ENCODE results near the gene OPTC.

OPTC gene

DNA sequence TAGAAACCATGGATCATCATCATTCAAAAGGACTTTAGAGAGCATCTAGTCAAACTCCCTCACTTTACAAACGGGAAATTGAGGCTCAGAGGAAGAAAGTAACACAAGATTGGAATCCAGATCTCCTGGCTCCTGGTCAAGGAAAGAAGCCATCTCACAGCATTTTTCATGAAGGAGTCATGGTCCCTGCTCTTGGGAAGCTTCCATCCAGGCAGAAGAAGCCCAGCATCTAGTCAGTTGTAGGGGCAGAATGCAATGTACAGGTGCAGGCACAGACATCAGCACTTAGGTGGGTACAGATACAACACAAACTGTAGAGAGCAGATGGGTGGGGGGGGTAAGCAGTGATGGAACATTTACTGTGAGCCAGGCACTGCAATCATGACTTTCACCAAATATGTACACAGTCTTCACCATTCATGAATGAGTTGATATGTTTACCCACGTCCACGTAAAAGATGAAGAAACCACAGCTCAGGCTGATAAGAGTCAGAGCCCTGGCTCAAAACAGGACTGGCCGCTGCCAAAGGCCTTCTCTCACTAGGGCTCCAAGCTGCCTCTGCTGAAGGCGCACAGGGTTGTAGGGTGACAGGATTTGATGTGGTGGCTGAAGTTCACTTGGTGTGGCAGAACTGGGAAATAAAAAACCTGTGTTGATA lies 44.0 kb downstream of the OPTC start:
- Histone ChIP-seq H3K4me1 (ENCODE audit: low read length) (no peaks in the 10 kb centered on the region), H3F3A (ENCODE audit: insufficient read depth, low read length) (no peaks in the 10 kb centered on the region), H3K4me3 (ENCODE audit: low read length) (no peak overlapping the region), H3K9ac (ENCODE audit: low read length) (no peak overlapping the region), H3K27ac (ENCODE audit: low read length) (no peak overlapping the region), H3K9me2 (replicated peaks; ENCODE audit: insufficient read depth, low read length) (no peaks in the 10 kb centered on the region), H4K20me1 (ENCODE audit: insufficient read depth, low read length) (no peaks in the 10 kb centered on the region), H3K36me3 (replicated peaks; ENCODE audit: insufficient read depth, low read length) (no peaks in the 10 kb centered on the region), H3K79me2 (ENCODE audit: low read length) (no peaks in the 10 kb centered on the region), H3K9me3 (replicated peaks; ENCODE audit: insufficient read depth, low read length) (no peaks in the 10 kb centered on the region), H3K4me2 (ENCODE audit: low read depth, low read length) (no peak overlapping the region), H3K27me3 (replicated peaks; ENCODE audit: insufficient read depth, low read length) (no peaks in the 10 kb centered on the region), H2AFZ (ENCODE audit: low read length) (no peak overlapping the region)
- TF ChIP-seq EZH2 (optimal IDR thresholded peaks at IDR 0.05; ENCODE audit: low read depth, low read length): no peak
- TF ChIP-seq EZH2phosphoT487 (IDR thresholded peaks at IDR 0.05; ENCODE audit: low read length): no peak
- TF ChIP-seq, protein P1, sequence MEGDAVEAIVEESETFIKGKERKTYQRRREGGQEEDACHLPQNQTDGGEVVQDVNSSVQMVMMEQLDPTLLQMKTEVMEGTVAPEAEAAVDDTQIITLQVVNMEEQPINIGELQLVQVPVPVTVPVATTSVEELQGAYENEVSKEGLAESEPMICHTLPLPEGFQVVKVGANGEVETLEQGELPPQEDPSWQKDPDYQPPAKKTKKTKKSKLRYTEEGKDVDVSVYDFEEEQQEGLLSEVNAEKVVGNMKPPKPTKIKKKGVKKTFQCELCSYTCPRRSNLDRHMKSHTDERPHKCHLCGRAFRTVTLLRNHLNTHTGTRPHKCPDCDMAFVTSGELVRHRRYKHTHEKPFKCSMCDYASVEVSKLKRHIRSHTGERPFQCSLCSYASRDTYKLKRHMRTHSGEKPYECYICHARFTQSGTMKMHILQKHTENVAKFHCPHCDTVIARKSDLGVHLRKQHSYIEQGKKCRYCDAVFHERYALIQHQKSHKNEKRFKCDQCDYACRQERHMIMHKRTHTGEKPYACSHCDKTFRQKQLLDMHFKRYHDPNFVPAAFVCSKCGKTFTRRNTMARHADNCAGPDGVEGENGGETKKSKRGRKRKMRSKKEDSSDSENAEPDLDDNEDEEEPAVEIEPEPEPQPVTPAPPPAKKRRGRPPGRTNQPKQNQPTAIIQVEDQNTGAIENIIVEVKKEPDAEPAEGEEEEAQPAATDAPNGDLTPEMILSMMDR (IDR thresholded peaks at IDR 0.05; ENCODE audit: low read length): no peak
- no peak for DNase-seq

DNA sequence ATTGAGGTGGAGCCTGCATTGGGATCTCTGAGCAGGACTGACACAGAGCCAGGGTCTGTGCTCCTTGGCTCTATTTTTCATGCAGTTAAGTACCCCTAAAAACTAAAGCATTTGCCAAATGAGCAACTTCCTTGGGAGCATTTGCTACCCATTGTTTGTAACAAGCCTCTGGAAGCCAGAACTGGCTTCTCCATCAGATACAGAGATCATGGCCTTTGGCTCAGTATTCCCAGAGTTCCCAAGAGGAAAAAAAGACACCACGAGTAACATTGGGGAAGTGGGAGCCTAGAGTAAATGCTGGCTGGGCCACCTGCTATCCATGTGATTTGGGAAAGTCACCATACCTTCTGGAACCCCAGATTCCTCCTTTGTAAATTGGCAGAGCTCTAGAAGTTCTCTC lies 44.8 kb downstream of the OPTC start:
- Histone ChIP-seq H4K20me1 (ENCODE audit: insufficient read depth, low read length) (no peaks in the 10 kb centered on the region), H3K9me2 (replicated peaks; ENCODE audit: insufficient read depth, low read length) (no peaks in the 10 kb centered on the region), H3K4me2 (ENCODE audit: low read depth, low read length) (no peak overlapping the region), H3K4me3 (ENCODE audit: low read length) (no peak overlapping the region), H3K27me3 (replicated peaks; ENCODE audit: insufficient read depth, low read length) (no peaks in the 10 kb centered on the region), H3K9me3 (replicated peaks; ENCODE audit: insufficient read depth, low read length) (no peaks in the 10 kb centered on the region), H3K79me2 (ENCODE audit: low read length) (no peaks in the 10 kb centered on the region), H3K36me3 (replicated peaks; ENCODE audit: insufficient read depth, low read length) (no peaks in the 10 kb centered on the region), H3K4me1 (ENCODE audit: low read length) (no peaks in the 10 kb centered on the region), H3K27ac (ENCODE audit: low read length) (no peak overlapping the region), H3F3A (ENCODE audit: insufficient read depth, low read length) (no peaks in the 10 kb centered on the region), H3K9ac (ENCODE audit: low read length) (no peak overlapping the region), H2AFZ (ENCODE audit: low read length) (no peak overlapping the region)
- no peak for DNase-seq
- TF ChIP-seq EZH2phosphoT487 (IDR thresholded peaks at IDR 0.05; ENCODE audit: low read length) (no peak), EZH2 (optimal IDR thresholded peaks at IDR 0.05; ENCODE audit: low read depth, low read length) (no peak)
- TF ChIP-seq, protein P1 (IDR thresholded peaks at IDR 0.05; ENCODE audit: low read length): no peak

DNA sequence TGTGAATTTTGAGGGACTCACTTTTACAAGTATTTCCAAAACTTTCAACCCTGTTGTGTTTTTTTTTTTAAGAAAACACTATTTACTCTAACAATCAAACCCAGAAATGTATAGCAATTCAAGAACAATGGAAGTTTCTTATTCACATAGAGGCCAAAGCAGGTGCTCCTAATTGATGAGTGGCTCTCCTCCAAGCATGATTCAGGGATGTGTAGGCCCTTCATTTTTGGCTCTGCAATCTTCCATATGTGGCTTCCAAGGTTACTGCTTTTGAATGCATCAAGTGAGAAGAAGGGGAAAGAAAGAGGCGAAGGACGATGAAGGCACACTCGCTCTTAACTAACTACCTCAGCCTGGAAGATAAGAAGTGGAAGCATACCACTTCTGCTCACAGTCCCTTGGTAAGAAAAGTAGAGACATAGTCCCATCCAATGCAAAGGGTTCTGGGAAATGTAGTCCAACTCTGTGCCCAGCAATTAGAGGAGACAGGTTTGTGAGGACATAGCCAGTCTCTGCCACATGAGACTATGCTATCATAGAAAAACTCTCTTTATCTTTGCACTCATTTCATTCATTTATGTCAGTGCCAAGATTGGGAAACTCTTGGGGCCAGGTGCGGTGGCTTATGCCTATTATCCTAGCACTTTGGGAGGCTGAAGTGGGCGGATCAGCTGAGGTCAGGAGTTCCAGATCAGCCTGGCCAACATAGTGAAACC lies 46.0 kb downstream of the OPTC start:
- Histone ChIP-seq H3K27ac (ENCODE audit: low read length) (no peak overlapping the region), H3K4me2 (ENCODE audit: low read depth, low read length) (no peak overlapping the region), H3K9me2 (replicated peaks; ENCODE audit: insufficient read depth, low read length) (no peaks in the 10 kb centered on the region), H3F3A (ENCODE audit: insufficient read depth, low read length) (no peaks in the 10 kb centered on the region), H3K4me1 (ENCODE audit: low read length) (no peaks in the 10 kb centered on the region), H2AFZ (ENCODE audit: low read length) (no peak overlapping the region), H3K4me3 (ENCODE audit: low read length) (no peak overlapping the region), H3K79me2 (ENCODE audit: low read length) (no peaks in the 10 kb centered on the region), H3K36me3 (replicated peaks; ENCODE audit: insufficient read depth, low read length) (no peaks in the 10 kb centered on the region), H3K27me3 (replicated peaks; ENCODE audit: insufficient read depth, low read length) (no peaks in the 10 kb centered on the region), H3K9ac (ENCODE audit: low read length) (no peak overlapping the region), H4K20me1 (ENCODE audit: insufficient read depth, low read length) (no peaks in the 10 kb centered on the region), H3K9me3 (replicated peaks; ENCODE audit: insufficient read depth, low read length) (no peaks in the 10 kb centered on the region)
- no peak for TF ChIP-seq EZH2 (optimal IDR thresholded peaks at IDR 0.05; ENCODE audit: low read depth, low read length)
- TF ChIP-seq, protein P1 (IDR thresholded peaks at IDR 0.05; ENCODE audit: low read length): no peak
- TF ChIP-seq EZH2phosphoT487 (IDR thresholded peaks at IDR 0.05; ENCODE audit: low read length): no peak
- DNase-seq: no peak
